HepG2 (cell line): Measurements from ENCODE around the gene RAB9A. TPM values are rescaled to one million over a fixed set of nuclear protein-coding genes. Genes with fewer than 3 reads are reported as not detected.
"Not testable (repeated sequence)": the region's sequence is repeated elsewhere in the genome, so short reads cannot be mapped to it uniquely, and the experiment has no call there.

Experiments
- ATAC-seq: fragments of 200-7000 bp; cut with Tn5 transposase; 3 replicates; pipeline ENCODE4 v1.9.1; 2020; ENCODE audit warnings: mild to moderate bottlenecking, moderate library complexity
- BruUV-seq: library from RNA; stranded (reverse); fragments of 400-500 nt; replicated peaks from 2 replicates; lab custom pipeline; 2021; lab: Mats Ljungman, UMichigan
- CTCF ChIA-PET: fragments of 300-600 bp; formaldehyde crosslinking; extraction: SDS; loops from one replicate; lab custom pipeline; 2021; ENCODE audit warnings: low total read pairs, inconsistent platforms, low intra/inter-chr PET ratio; lab: Yijun Ruan, JAX
- POLR2A ChIA-PET: fragments of 350-600 bp; sonication (Branson Sonifier 250); formaldehyde crosslinking; loops from one replicate; lab custom pipeline; 2020; ENCODE audit warnings: antibody characterized with exemption, inconsistent platforms; lab: Yijun Ruan, JAX
- DNase-seq: peaks from one replicate; pipeline ENCODE4 v3.0.0-alpha.2; 2015; ENCODE audit warnings: low spot score
- FAIRE-seq: peaks from 3 replicates; lab custom pipeline; 2011; peaks lifted over from hg19 to GRCh38; lab: Jason Lieb, UNC
- H2AFZ ChIP-seq: one replicate; pipeline ENCODE4 v1.6.1; 2011; ENCODE audit warnings: low read length, inconsistent platforms
- H3K27ac ChIP-seq: fragments of 300-600 bp; 3 replicates; pipeline ENCODE4 v1.8.0; 2011; ENCODE audit warnings: mixed run types, mild to moderate bottlenecking, mixed read lengths, low read length, inconsistent platforms; ENCODE audit not compliant: insufficient read depth; ENCODE audit errors: extremely low read length
- H3K27me3 ChIP-seq, 2 experiments: fragments of 200-600 bp in 1 of 2; 2 replicates in 1 of 2; 3 replicates in 1 of 2; pipeline versions ENCODE4 v1.6.0 to v1.8.0; 2011; ENCODE audit warnings: low read length in 2 of 2, mild to moderate bottlenecking in 2 of 2, moderate library complexity in 2 of 2, inconsistent platforms in 1 of 2; ENCODE audit not compliant: insufficient read depth in 2 of 2, control insufficient read depth in 1 of 2
- H3K36me3 ChIP-seq, 2 experiments: fragments of 200-600 bp in 1 of 2; replicated peaks in 1 of 2; 2 replicates in 1 of 2; 3 replicates in 1 of 2; pipeline versions ENCODE4 v1.5.1 to v1.8.0; 2011; ENCODE audit warnings: low read length in 2 of 2, inconsistent platforms in 1 of 2; ENCODE audit not compliant: insufficient read depth in 2 of 2, control insufficient read depth in 1 of 2
- H3K4me1 ChIP-seq: 2 replicates; pipeline ENCODE4 v1.5.1; 2012; ENCODE audit warnings: low read length, inconsistent platforms; ENCODE audit not compliant: insufficient read depth
- H3K4me2 ChIP-seq: 2 replicates; pipeline ENCODE4 v1.6.0; 2011; ENCODE audit warnings: low read depth, low read length, inconsistent platforms
- H3K4me3 ChIP-seq, 3 experiments: fragments of 200-600 bp in 1 of 3; sonication (generic), shearing (Covaris generic) in 1 of 3; replicated peaks in 1 of 3; 2 replicates each; pipeline ENCODE4 v1.5.1; 2011 to 2016; ENCODE audit warnings: low read length in 3 of 3, inconsistent platforms in 2 of 3, low read depth in 2 of 3, mild to moderate bottlenecking in 2 of 3, control low read depth in 1 of 3, mixed read lengths in 1 of 3; ENCODE audit not compliant: insufficient read depth in 1 of 3
- H3K79me2 ChIP-seq: one replicate; pipeline ENCODE4 v1.6.1; 2011; ENCODE audit warnings: low read length, inconsistent platforms; ENCODE audit not compliant: insufficient read depth
- H3K9ac ChIP-seq: 2 replicates; pipeline ENCODE4 v1.6.0; 2011; ENCODE audit warnings: mild to moderate bottlenecking, low read depth, low read length, inconsistent platforms; ENCODE audit not compliant: insufficient read depth
- H3K9me3 ChIP-seq: 2 replicates; pipeline ENCODE4 v1.5.1; 2012; ENCODE audit warnings: mild to moderate bottlenecking, low read length
- H4K20me1 ChIP-seq: 2 replicates; pipeline ENCODE4 v1.6.0; 2011; ENCODE audit warnings: inconsistent platforms, mild to moderate bottlenecking, low read length, moderate library complexity; ENCODE audit not compliant: insufficient read depth
- SRSF9 ChIP-seq: fragments of 200-400 bp; formaldehyde crosslinking; IDR thresholded peaks from 2 replicates; pipeline ENCODE4 v1.6.1; 2018; ENCODE audit warnings: borderline replicate concordance, mild to moderate bottlenecking, low read depth, low read length; ENCODE audit not compliant: insufficient read depth, poor library complexity, severe bottlenecking
- ZBTB33 ChIP-seq: sonication (generic); formaldehyde crosslinking; IDR thresholded peaks from 2 replicates; pipeline ENCODE4 v1.4.0; 2020; ENCODE audit warnings: missing genetic modification reagents
- ZBTB38 ChIP-seq: sonication (generic); formaldehyde crosslinking; IDR thresholded peaks from 2 replicates; pipeline ENCODE4 v1.5.1; 2020; ENCODE audit warnings: mild to moderate bottlenecking, missing genetic modification reagents
- ZMYM2 ChIP-seq: sonication (generic); formaldehyde crosslinking; IDR thresholded peaks from 2 replicates; pipeline ENCODE4 v1.8.0; 2022; ENCODE audit warnings: mild to moderate bottlenecking, missing genetic modification reagents
- ZXDC ChIP-seq: sonication (generic); formaldehyde crosslinking; IDR thresholded peaks from 2 replicates; pipeline ENCODE4 v1.5.0; 2020; ENCODE audit warnings: mild to moderate bottlenecking, missing genetic modification reagents
- WGBS: methylation state at CpG from one replicate; pipeline ENCODE4 v1.1.6; 2017; ENCODE audit warnings: low lambda C conversion rate; 5-methylcytosine and 5-hydroxymethylcytosine counted together
- in situ Hi-C: cut with HindIII; loops from 2 replicates; pipeline ENCODE4 v1.10.0; 2017; ENCODE audit warnings: low pct_unique_long_range_greater_than_20kb; ENCODE audit not compliant: extremely low pct_ligation_motif_present
- intact Hi-C: fragments of 100-400 bp; cut with micrococcal nuclease; formaldehyde crosslinking; loops from one replicate; pipeline ENCODE4 v1.10.0; 2022; ENCODE audit not compliant: unreplicated experiment
- polyA plus RNA-seq, 8 experiments: library from polyadenylated mRNA; depleted of rRNA in 3 of 8; stranded (reverse) in 7 of 8; unstranded in 1 of 8; fragments of >200 nt; fragmentation: Illumina TruSeq in 4 of 8; extraction: Trizol in 4 of 8; gene quantifications; 2 replicates each; pipeline versions ENCODE4 v1.2.1 to v1.2.3, GENCODE V29; 2011 to 2016; ENCODE audit warnings: low read depth in 4 of 8, missing spikeins in 1 of 8, mixed read lengths in 1 of 8; ENCODE audit not compliant: insufficient read depth in 1 of 8
- total RNA-seq, 5 experiments: library from RNA; depleted of rRNA; stranded (reverse); fragments of >200 nt; fragmentation: Illumina TruSeq; extraction: Trizol; gene quantifications; 2 replicates each; pipeline ENCODE4 v1.2.3, GENCODE V29; 2016; ENCODE audit warnings: low read depth in 1 of 5

The RAB9A gene
- total and polyA plus RNA-seq, 2 of the 13 experiments (the other 11 are each of a cell fraction or from before 2014, with no cell fraction given), result 10.5 to 23.1 TPM

- Histone ChIP-seq H3K27me3 (no peaks in the 10 kb centered on the region), H4K20me1 (no peaks in the 10 kb centered on the region), H3K27ac (no peak overlapping the region), H3K4me2 (no peak overlapping the region), H3K79me2 (no peaks in the 10 kb centered on the region), H3K9me3 (no peaks in the 10 kb centered on the region), H3K36me3 (peaks cover 0 to 1% of the 10 kb centered on the region in 2 experiments; a peak in 1 of 5 replicates), H3K4me3 (no peak overlapping the region), H3K9ac (no peak overlapping the region), H3K4me1 (no peaks in the 10 kb centered on the region), H2AFZ (no peak overlapping the region)
- DNase-seq, result no peak
- POLR2A ChIA-PET, result no interaction called here
- in situ Hi-C loops (no loop called here), intact Hi-C loops (no loop called here)
- ATAC-seq, result no peak
- no peak for FAIRE-seq
- no TSS peak for BruUV-seq
- TF ChIP-seq ZXDC (CRISPR knock-in tag) (no peak), ZMYM2 (no peak), SRSF9 (no peak)
- CTCF ChIA-PET, result no interaction called here
- 92% methylated on average over 5 of the region's 7 CpGs for WGBS
These were observed 33.0 kb downstream of the RAB9A start for GRCh38 chrX:13721819-13722519.

- H3K27me3 ChIP-seq, H3K4me2 ChIP-seq, H2AFZ ChIP-seq, in situ Hi-C loops, CTCF ChIA-PET, FAIRE-seq, H3K4me3 ChIP-seq, ATAC-seq, H3K27ac ChIP-seq, H4K20me1 ChIP-seq, H3K9ac ChIP-seq, H3K9me3 ChIP-seq, H3K4me1 ChIP-seq, H3K79me2 ChIP-seq, BruUV-seq, H3K36me3 ChIP-seq, intact Hi-C loops, DNase-seq: not testable (repeated sequence)
- POLR2A ChIA-PET, result interaction anchor here (0.7 kb wide), 1 partner anchor 10 kb away, joined by 3 read pairs; the partner anchor contains the start of genes OFD1 and TRAPPC2
- no CpG with 5 or more reads among the region's 9 CpGs for WGBS
- peak; percentile 34; the same call in 1 of the 2 replicates for TF ChIP-seq ZBTB38
- peak; percentile 89 for TF ChIP-seq ZBTB33 (CRISPR knock-in tag)
These were observed 36.0 kb downstream of the RAB9A start for GRCh38 chrX:13724878-13725277.

- H3K79me2 ChIP-seq, H2AFZ ChIP-seq, H3K27ac ChIP-seq, in situ Hi-C loops, H3K4me3 ChIP-seq, H3K4me1 ChIP-seq, CTCF ChIA-PET, FAIRE-seq, DNase-seq, H3K27me3 ChIP-seq, H3K36me3 ChIP-seq, BruUV-seq, H3K9me3 ChIP-seq, H4K20me1 ChIP-seq, POLR2A ChIA-PET, ATAC-seq, intact Hi-C loops, H3K9ac ChIP-seq, H3K4me2 ChIP-seq: not testable (repeated sequence)
- 94% methylated on average over 2 of the region's 2 CpGs for WGBS
These were observed 37.7 kb downstream of the RAB9A start for GRCh38 chrX:13726583-13726982.
